ENCODE measurements around the gene ACE. TPM values are rescaled to one million over a fixed set of nuclear protein-coding genes. Genes with fewer than 3 reads are reported as not detected.

Gene ACE
- total RNA-seq, 1 experiment from 2014 or later, result 2.4 TPM

DNA sequence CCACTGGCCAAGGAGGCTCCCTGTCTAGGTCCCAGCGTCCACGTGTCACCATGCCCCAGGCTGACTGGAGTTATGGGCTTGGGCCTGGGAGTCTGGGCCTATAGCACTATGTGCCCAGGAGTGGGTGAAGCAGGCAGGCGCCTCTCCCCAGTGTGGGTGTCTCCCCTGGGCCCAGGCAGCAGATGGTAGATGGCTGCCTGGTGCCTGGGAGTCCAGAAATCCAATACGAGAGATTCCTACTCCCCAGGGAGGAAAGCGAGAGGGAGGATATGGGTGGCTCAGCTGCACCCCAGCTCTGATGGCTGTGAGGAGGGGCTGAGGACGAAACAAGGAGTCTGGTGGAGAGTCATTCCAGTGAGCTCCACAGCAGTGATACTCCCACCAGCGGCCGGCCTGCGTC lies 51.3 kb downstream of the ACE start:
- DNase-seq (ENCODE audit: low spot score), result no peak
- in situ Hi-C loops (cut with HindIII; ENCODE audit: low sequenced_read_pairs), result no loop called here

- in situ Hi-C loops (cut with HindIII; ENCODE audit: low sequenced_read_pairs), result no loop called here
- no peak for DNase-seq (ENCODE audit: low spot score)
Measured at GRCh38 chr17:63529711-63530556, 53.1 kb downstream of the ACE start.

GRCh38 chr17:63530557-63531021 lies 53.7 kb downstream of the ACE start:
- DNase-seq (ENCODE audit: low spot score), result no peak
- in situ Hi-C loops (cut with HindIII; ENCODE audit: low sequenced_read_pairs), result no loop called here

GRCh38 chr17:63531022-63531965 lies 54.4 kb downstream of the ACE start:
- no peak for DNase-seq (ENCODE audit: low spot score)
- in situ Hi-C loops (cut with HindIII; ENCODE audit: low sequenced_read_pairs), result no loop called here

GRCh38 chr17:63533433-63534077 lies 56.7 kb downstream of the ACE start:
- DNase-seq (ENCODE audit: low spot score), result no peak
- in situ Hi-C loops (cut with HindIII; ENCODE audit: low sequenced_read_pairs), result no loop called here

DNA sequence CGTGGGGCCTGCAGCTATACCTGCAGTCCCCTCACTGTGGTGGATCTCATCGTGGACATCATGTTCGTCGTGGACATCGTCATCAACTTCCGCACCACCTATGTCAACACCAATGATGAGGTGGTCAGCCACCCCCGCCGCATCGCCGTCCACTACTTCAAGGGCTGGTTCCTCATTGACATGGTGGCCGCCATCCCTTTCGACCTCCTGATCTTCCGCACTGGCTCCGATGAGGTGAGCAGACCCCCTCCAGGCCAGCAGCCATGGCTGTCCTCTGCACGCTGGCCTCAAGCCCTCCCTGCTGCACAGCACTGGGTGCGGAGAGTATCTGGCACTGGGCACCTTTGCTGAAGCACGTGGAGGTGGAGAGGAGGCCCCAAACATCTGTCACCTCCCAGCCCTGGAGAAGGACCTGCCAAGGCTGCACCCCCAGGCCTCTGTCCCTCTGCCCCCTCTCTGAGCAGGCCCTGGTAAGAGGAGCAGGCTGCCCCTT lies 57.3 kb downstream of the ACE start:
- in situ Hi-C loops (cut with HindIII; ENCODE audit: low sequenced_read_pairs), result no loop called here
- no peak for DNase-seq (ENCODE audit: low spot score)

DNA sequence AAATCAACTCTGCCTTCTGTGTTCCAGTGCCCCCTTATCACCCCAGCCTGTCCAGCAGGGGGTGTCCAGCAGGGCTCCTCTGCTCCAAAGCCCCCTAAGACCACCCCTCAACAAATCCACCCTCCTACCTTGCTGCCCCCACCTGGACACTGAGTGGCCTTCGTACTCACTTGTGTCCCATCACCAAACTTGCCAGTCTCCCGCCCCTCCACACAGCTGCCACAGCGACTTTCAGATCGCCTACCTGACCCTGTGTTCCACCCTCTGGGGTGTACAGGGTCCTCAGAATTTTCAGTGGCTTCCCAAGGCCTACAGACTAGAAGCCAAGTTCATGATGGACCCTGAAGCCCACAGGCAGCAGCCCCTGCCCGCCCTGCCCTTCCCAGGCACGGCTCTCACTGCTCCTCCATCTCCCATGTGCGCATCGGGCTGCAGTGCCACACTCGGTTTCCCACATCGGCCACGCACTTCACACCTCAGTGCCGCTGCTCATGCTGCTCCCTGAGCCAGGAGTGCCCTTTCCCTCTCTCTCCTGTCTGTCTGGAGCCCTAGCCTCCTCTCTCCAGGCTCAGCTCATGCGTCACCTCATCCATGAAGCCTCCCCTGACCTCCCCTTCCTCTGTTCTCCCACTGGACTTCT lies 58.1 kb downstream of the ACE start:
- in situ Hi-C loops (cut with HindIII; ENCODE audit: low sequenced_read_pairs), result no loop called here
- no peak for DNase-seq (ENCODE audit: low spot score)

- no peak for DNase-seq (ENCODE audit: low spot score)
- in situ Hi-C loops (cut with HindIII; ENCODE audit: low sequenced_read_pairs), result no loop called here
Measured at GRCh38 chr17:63535640-63536039, 58.8 kb downstream of the ACE start.

DNA sequence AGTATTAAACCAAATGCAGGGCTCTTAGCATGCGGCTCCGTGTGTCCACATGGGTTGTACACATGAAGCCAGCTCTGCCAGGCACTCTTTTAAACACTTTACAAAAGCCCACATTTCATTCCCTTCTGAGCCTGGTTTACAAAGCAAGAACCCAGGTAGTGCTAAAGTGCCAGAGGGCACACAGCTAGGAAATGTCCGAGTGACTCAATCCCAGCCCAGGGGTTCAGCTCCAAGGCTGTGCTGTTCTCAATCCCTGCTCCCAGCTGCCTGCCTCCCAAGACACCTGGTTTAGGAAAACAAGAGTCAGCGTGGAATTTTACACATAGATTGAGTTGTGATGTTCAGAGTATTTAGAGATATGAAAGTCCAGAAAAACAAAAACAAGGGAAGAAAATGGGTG lies 60.1 kb downstream of the ACE start:
- DNase-seq (ENCODE audit: low spot score), result no peak
- in situ Hi-C loops (cut with HindIII; ENCODE audit: low sequenced_read_pairs), result no loop called here

GRCh38 chr17:63537991-63538692 lies 61.3 kb downstream of the ACE start:
- DNase-seq (ENCODE audit: low spot score), result peak; percentile 4
- in situ Hi-C loops (cut with HindIII; ENCODE audit: low sequenced_read_pairs), result no loop called here

DNA sequence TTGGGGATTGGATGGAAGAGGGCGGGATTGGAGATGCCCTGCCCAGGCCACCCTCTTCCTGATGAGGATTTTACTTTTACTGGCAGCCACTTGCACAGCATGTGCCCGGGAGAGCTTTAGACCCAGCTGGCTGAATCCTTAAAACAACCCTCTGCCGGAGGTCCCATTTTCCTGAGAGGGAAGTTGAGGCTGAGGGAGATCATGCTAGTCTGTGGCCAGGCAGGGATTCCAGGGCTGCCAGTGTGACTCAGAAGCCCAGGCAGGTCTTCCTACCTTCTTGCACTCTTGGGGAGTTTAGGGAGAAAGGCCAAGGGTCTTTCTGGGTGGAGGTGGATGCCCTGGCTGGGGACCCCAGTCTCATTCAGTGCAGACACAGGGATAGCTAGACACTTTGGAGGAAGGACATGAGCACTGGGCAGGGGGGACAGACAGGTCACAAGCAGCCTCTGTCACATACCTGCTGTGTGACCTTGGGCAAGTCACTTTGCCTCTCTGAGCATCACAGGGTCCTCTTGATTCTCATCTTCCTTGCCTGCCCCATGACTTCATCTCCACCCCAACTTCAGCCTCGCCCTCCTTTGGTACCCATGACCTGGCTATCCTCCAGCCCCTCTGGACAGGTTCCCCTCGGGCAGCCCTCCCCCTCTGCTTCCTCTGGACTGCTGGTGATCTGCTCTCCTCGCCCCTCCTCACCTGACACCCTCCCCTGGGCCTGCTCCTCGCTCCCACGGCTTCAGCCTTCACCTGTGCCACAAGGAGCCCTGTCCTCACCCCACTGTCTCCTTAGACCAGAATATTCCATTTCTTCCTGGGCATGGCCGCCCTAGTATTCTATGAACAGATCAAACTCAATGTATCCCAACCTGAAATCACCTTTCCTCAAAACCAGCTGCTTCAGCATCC lies 62.1 kb downstream of the ACE start:
- in situ Hi-C loops (cut with HindIII; ENCODE audit: low sequenced_read_pairs), result no loop called here
- no peak for DNase-seq (ENCODE audit: low spot score)

DNA sequence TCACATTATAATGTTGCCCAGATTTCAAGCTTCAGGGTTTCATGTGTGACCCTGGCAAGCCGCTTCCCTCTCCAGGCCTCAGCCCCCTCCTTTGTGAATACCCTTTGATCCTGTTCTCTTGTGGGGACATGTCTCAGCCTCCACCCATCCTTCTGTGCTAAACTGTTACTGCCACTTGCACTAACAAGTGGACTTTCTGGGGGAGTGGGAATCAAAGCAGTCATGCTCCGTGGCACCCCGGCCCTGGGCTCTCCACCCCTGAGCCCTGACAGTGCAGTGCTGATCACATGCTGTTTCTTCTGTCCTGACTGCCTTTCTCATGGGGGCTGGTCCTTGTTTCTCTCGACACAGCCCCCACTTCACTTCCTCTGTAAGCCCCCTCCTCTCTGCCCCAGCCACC lies 63.7 kb downstream of the ACE start:
- in situ Hi-C loops (cut with HindIII; ENCODE audit: low sequenced_read_pairs), result no loop called here
- no peak for DNase-seq (ENCODE audit: low spot score)

GRCh38 chr17:63542218-63542545 lies 65.3 kb downstream of the ACE start:
- DNase-seq (ENCODE audit: low spot score), result no peak
- in situ Hi-C loops (cut with HindIII; ENCODE audit: low sequenced_read_pairs), result no loop called here

DNA sequence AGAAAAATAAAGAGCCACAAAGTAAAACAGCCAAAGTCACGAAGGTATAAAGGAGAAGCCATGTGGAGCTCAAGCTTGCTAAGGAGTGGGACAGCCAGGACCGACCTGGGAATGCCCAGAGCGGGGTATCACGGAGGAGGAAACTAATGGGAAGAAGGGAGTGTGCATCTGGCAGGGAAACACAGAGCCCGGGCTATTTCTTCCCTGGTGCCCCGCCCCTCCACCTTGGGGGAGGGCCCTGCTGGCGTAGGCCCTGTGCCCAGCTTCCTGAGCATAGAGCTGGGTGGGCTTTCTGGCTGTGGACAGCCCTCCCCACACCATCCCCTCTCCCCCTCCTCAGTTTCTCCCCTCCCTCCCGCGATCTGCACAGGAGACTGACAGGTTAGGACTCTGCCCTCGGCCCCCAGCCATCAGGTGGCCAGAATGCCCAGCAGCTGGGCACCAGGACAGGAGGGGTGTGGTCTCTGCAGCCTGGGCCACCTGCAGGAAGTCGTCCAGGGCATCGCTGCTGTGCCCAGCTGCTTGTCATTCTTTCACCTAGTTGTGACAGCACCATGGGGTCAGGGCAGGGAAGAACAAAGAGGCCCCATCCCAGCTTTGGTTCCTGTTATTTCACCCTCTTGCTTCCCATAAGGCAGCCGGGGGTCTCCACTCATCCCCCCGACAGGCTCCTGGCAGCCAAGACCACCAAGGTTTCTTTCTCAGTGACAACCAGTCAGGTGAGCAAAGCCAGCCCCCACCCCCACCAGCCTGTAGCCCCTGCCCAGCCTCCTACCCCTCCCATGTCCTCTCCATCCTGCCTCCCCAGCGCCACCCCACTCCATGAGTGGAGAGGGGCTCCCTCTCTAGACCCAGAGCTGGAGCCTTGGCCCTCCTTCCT lies 66.3 kb downstream of the ACE start:
- DNase-seq (ENCODE audit: low spot score), result no peak
- in situ Hi-C loops (cut with HindIII; ENCODE audit: low sequenced_read_pairs), result no loop called here

DNA sequence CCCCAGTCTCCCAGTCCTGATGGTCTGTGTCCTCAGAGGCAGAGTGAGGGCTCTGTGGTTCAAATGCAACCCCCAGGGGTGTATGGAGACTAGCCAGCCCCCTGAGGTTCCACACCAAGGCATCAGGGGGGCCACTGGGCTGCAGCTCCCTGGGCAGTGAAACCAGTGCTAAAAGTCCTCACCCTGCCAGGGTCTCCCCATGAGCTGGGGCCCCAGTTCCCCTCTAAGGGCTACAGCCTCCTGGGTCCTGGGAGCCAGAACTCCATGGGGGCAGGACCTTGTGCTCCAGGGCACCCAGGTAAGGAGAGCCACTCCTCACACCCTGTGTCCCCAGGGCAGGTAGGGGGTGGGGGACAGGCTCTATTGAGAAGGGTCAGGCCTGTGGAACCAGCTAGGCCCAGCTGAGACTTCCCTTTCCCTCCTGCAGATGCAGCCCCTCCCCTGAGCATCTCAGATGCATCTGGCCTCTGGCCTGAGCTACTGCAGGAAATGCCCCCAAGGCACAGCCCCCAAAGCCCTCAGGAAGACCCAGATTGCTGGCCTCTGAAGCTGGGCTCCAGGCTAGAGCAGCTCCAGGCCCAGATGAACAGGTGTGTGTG lies 67.1 kb downstream of the ACE start:
- in situ Hi-C loops (cut with HindIII; ENCODE audit: low sequenced_read_pairs), result no loop called here
- no peak for DNase-seq (ENCODE audit: low spot score)

All from G401 (cell line).